GM12878 (cell line): ENCODE data around the gene BAZ2A. TPM values are rescaled to one million over a fixed set of nuclear protein-coding genes. Genes with fewer than 3 reads are reported as not detected.
"Not testable (repeated sequence)": the region's sequence is repeated elsewhere in the genome, so short reads cannot be mapped to it uniquely, and the experiment has no call there.

Source experiments
- ATAC-seq: fragments of 200-7000 bp; cut with Tn5 transposase; 3 replicates; pipeline ENCODE4 v1.9.1; 2020; ENCODE audit warnings: mild to moderate bottlenecking, moderate library complexity
- BruUV-seq: library from RNA; stranded (reverse); fragments of 400-500 nt; replicated peaks from 2 replicates; lab custom pipeline; 2021; lab: Mats Ljungman, UMichigan
- CTCF ChIA-PET: fragments of 300-600 bp; sonication (Branson Sonifier 250); formaldehyde crosslinking; extraction: SDS; loops from one replicate; lab custom pipeline; 2021; ENCODE audit warnings: inconsistent platforms; lab: Yijun Ruan, JAX
- POLR2A ChIA-PET: fragments of 350-600 bp; formaldehyde crosslinking; extraction: SDS; loops from one replicate; lab custom pipeline; 2021; ENCODE audit warnings: inconsistent platforms; lab: Charles Lee
- RAD21 ChIA-PET: fragments of 300-600 bp; sonication (Branson Sonifier 250); formaldehyde crosslinking; loops from one replicate; lab custom pipeline; 2023; ENCODE audit warnings: antibody characterized with exemption; ENCODE audit not compliant: unreplicated experiment; lab: Charles Lee
- SMC1A ChIA-PET: fragments of 300-600 bp; sonication (Branson Sonifier 250); formaldehyde crosslinking; loops from one replicate; lab custom pipeline; 2023; ENCODE audit not compliant: unreplicated experiment, uncharacterized antibody; lab: Charles Lee
- DNase-seq: peaks from one replicate; pipeline ENCODE4 v3.0.0-alpha.2; 2011; ENCODE audit warnings: low read depth, low spot score
- FAIRE-seq: peaks from 3 replicates; lab custom pipeline; 2011; peaks lifted over from hg19 to GRCh38; lab: Jason Lieb, UNC
- H2AFZ ChIP-seq: 2 replicates; pipeline ENCODE4 v1.6.0; 2011; ENCODE audit warnings: low read depth, low read length, control low read depth; ENCODE audit not compliant: control insufficient read depth
- H3K27ac ChIP-seq: 2 replicates; pipeline ENCODE4 v1.5.1; 2011; ENCODE audit warnings: control low read depth; ENCODE audit not compliant: control insufficient read depth, insufficient read depth
- H3K27me3 ChIP-seq, 2 experiments: replicated peaks in 1 of 2; 2 replicates each; pipeline versions ENCODE4 v1.6.0 to v1.6.1; 2011; ENCODE audit warnings: low read length in 1 of 2; ENCODE audit not compliant: control insufficient read depth in 2 of 2, insufficient read depth in 2 of 2
- H3K36me3 ChIP-seq, 2 experiments: 2 replicates each; pipeline ENCODE4 v1.5.1; 2011; ENCODE audit warnings: low read length in 1 of 2; ENCODE audit not compliant: control insufficient read depth in 2 of 2, insufficient read depth in 2 of 2
- H3K4me1 ChIP-seq: 2 replicates; pipeline ENCODE4 v1.6.1; 2011; ENCODE audit warnings: mild to moderate bottlenecking, low read length, moderate library complexity, mixed read lengths; ENCODE audit not compliant: control insufficient read depth, insufficient read depth
- H3K4me2 ChIP-seq: 2 replicates; pipeline ENCODE4 v1.6.0; 2011; ENCODE audit warnings: control low read depth; ENCODE audit not compliant: control insufficient read depth, insufficient read depth
- H3K4me3 ChIP-seq: fragments of 200-600 bp; sonication (generic); 2 replicates; pipeline ENCODE4 v1.5.1; 2016
- H3K79me2 ChIP-seq: 2 replicates; pipeline ENCODE4 v1.6.0; 2011; ENCODE audit warnings: low read length; ENCODE audit not compliant: control insufficient read depth, insufficient read depth
- H3K9ac ChIP-seq: 2 replicates; pipeline ENCODE4 v1.8.0; 2011; ENCODE audit warnings: low read length, control low read depth, mixed read lengths; ENCODE audit not compliant: control insufficient read depth, insufficient read depth
- H3K9me3 ChIP-seq: replicated peaks from 3 replicates; pipeline ENCODE4 v1.5.1; 2011; ENCODE audit warnings: mild to moderate bottlenecking, low read length; ENCODE audit not compliant: control insufficient read depth, insufficient read depth
- H4K20me1 ChIP-seq: 2 replicates; pipeline ENCODE4 v1.6.0; 2011; ENCODE audit not compliant: control insufficient read depth, insufficient read depth
- JUND ChIP-seq: IDR thresholded peaks from 2 replicates; pipeline ENCODE4 v1.6.1; 2012; ENCODE audit warnings: low read depth, mild to moderate bottlenecking, low read length, improper control_type of control experiment, moderate library complexity
- REST ChIP-seq: IDR thresholded peaks from 2 replicates; pipeline ENCODE4 v1.6.1; 2012; ENCODE audit warnings: mild to moderate bottlenecking, low read depth, low read length
- WGBS: methylation state at CpG from one replicate; pipeline ENCODE4 v1.1.6; 2016; ENCODE audit warnings: low lambda C conversion rate; ENCODE audit not compliant: insufficient replicate concordance, insufficient coverage; ENCODE audit errors: missing lambda C conversion rate; 5-methylcytosine and 5-hydroxymethylcytosine counted together
- in situ Hi-C: fragments of 300-500 bp; cut with MboI; formaldehyde crosslinking; loops from 9 replicates; pipeline ENCODE4 v1.14.3; 2018; ENCODE audit warnings: mixed read lengths
- intact Hi-C: fragments of 100-400 bp; cut with micrococcal nuclease; formaldehyde crosslinking; loops from one replicate; pipeline ENCODE4 v1.14.2; 2022; ENCODE audit not compliant: unreplicated experiment
- polyA plus RNA-seq, 11 experiments: library from polyadenylated mRNA; depleted of rRNA in 4 of 11; unstranded in 6 of 11; stranded (reverse) in 5 of 11; fragments of >200 nt; fragmentation: Nextera tagmentation in 4 of 11; fragmentation: Illumina TruSeq in 1 of 11; extraction: Ambion mirVana in 4 of 11; extraction: Trizol in 1 of 11; gene quantifications; 1 replicate in 1 of 11; 2 replicates in 10 of 11; pipeline versions ENCODE4 v1.2.1 to v1.2.3, GENCODE V29; 2011 to 2016; ENCODE audit warnings: inconsistent platforms in 2 of 11, missing spikeins in 2 of 11, low read depth in 1 of 11
- total RNA-seq, 4 experiments: library from RNA; depleted of rRNA in 3 of 4; stranded (reverse); fragments of >200 nt in 3 of 4; fragmentation: Illumina TruSeq in 1 of 4; extraction: Trizol in 1 of 4; gene quantifications; 2 replicates each; pipeline versions ENCODE4 v1.2.1 to v1.2.3, GENCODE V29; 2013 to 2021

Gene BAZ2A
- total and polyA plus RNA-seq, 10 of the 15 experiments (the other 5 are each of a cell fraction or from before 2014, with no cell fraction given): 4.8 to 90.2 (median 29.9) TPM

GRCh38 chr12:56578983-56579546 lies 51.1 kb downstream of the BAZ2A start (continued):
- TF ChIP-seq REST (no peak), JUND (no peak)

- BruUV-seq, H3K9me3 ChIP-seq, H3K27ac ChIP-seq, ATAC-seq, H3K9ac ChIP-seq, DNase-seq, SMC1A ChIA-PET, H2AFZ ChIP-seq, in situ Hi-C loops, H3K36me3 ChIP-seq, H3K4me2 ChIP-seq, FAIRE-seq, H3K79me2 ChIP-seq, H3K4me3 ChIP-seq, intact Hi-C loops, H3K4me1 ChIP-seq, H4K20me1 ChIP-seq, H3K27me3 ChIP-seq: not testable (repeated sequence)
- RAD21 ChIA-PET: interaction anchor here (1.0 to 2.0 kb wide), 2 partner anchors 59 to 60 kb away, joined by 3 to 9 read pairs; no protein-coding TSS in a partner anchor
- WGBS: 32% methylated on average over 7 of the region's 7 CpGs
- CTCF ChIA-PET: interaction anchor here (1.0 to 6.8 kb wide), 4 partner anchors 21 to 127 kb away, joined by 3 to 56 read pairs (median 5); no protein-coding TSS in a partner anchor
- POLR2A ChIA-PET: interaction anchor here (0.6 kb wide), 1 partner anchor 132 kb away, joined by 5 read pairs; no protein-coding TSS in a partner anchor
Observed at GRCh38 chr12:56577248-56577647, 52.9 kb downstream of the BAZ2A start.
